Measurements from ENCODE around the gene PTPN6.

Gene PTPN6

GRCh38 chr12:6923003-6923732 lies 28.0 kb upstream of the PTPN6 start:
- no peak for DNase-seq (ENCODE audit: low spot score)

- no peak for DNase-seq (ENCODE audit: low spot score)
Observed at GRCh38 chr12:6923851-6924250, 27.3 kb upstream of the PTPN6 start.

- no peak for DNase-seq (ENCODE audit: low spot score)
Observed at GRCh38 chr12:6925239-6925539, 26.0 kb upstream of the PTPN6 start.

GRCh38 chr12:6925540-6926279 lies 25.4 kb upstream of the PTPN6 start:
- DNase-seq (ENCODE audit: low spot score): no peak

GRCh38 chr12:6927379-6928021 lies 23.7 kb upstream of the PTPN6 start, which contains the start of gene ATN1:
ATN1 (plus strand) TSS chr12:6927959; CDS start chr12:6934002, 6,043 bp downstream.
- no peak for DNase-seq (ENCODE audit: low spot score)

- DNase-seq (ENCODE audit: low spot score): no peak
Observed at GRCh38 chr12:6928022-6928702, 23.0 kb upstream of the PTPN6 start.

DNA sequence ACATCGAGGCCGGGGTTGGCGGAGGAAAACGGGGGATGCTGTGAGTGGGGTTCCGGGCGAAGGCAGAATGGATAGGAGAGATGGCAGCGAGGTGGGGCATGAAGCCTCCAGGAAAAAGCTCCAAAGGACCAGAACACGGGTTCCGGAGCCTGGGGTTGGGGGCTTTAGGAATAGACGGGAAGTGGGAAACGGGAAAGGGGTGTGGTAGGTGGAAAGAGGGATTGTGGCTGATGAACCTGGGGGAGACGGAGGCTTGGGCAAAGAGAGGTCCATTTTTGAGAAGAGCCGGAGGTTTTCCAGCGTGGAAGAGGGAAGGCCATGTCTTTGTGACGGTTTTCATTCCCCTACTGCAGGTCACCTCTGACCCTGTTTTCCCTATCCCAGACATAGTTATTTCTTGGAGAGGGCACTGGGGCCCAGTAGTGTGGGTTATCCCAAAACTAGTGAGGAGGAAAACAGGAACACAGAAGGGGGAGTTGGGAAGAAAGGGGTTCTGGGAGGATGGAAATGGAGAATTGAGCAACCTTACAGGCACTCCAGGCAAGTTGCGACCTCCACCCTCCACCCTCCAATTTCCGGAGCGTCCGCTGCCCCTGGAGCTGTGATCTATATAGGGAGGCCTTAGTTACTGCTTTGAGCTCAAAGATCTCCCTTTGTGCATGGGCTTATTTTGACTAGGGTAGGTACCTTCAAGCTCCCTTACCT lies 22.3 kb upstream of the PTPN6 start:
- no peak for DNase-seq (ENCODE audit: low spot score)

DNA sequence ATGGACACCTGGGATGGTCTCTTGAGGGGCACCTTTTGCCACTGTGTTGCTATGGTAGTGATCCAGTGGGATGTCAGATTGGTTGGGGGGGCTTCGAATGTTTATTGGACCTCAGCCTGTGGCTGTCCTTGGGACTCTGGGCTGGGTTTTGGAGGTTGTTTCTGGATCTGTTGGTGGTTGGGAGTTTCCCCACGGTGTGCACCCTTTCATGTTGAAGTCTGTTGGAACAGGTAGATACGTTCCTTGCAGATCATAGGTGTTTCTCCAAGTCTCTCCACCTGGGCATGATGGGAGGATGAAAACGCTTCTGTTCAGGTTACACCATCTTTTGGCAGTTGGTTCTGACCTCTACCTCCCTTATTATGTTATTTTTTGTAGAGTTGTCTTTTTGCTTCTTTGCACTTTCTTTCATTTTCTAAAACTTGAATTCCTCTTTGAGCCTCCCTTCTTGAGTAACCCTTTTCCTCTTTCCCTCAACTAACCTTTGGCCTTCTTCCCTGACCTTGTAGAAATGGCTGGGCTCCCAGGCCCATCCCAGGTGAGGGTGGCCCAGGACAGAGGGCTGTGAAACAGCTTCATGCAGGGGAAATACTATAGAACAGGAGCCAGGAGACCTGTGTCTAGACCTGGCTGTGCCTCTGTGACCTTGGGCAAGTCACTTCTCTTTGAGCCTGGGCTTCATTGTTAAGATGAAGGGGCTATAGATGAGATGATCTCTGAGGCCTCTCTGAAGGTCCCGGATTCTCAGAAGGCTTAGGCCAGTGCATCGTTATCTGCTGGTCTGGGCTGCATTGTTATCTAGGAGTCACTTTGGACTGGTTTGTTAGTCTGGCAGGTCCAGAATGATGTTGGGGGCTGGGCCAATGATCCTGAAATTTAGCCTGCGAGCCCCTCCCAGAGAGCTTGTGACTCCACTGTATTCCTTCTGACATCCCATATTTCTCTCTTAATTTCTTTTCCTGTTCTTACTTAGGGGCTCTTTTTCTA lies 21.4 kb upstream of the PTPN6 start:
- DNase-seq (ENCODE audit: low spot score): no peak

DNA sequence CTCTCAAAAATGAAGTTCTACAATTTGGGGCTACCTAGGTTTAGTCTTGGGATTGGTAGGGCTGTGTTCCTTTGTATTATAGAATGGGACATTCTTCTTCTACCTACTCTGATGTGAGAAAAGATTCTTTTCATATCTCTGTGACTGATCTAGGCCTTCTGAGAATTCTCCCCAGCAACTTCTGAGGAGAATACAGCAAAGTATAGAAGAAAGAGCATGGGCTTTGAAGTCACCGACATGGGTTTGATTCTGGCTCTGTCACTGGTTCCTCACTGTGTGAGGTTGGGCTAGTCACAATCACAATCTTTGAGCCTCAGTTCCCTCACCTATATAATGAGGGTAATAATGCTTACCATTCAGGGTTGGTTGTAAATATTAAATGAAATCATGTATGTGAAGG lies 18.4 kb upstream of the PTPN6 start:
- DNase-seq (ENCODE audit: low spot score): no peak

GRCh38 chr12:6934110-6934509 lies 17.0 kb upstream of the PTPN6 start:
- no peak for DNase-seq (ENCODE audit: low spot score)

DNA sequence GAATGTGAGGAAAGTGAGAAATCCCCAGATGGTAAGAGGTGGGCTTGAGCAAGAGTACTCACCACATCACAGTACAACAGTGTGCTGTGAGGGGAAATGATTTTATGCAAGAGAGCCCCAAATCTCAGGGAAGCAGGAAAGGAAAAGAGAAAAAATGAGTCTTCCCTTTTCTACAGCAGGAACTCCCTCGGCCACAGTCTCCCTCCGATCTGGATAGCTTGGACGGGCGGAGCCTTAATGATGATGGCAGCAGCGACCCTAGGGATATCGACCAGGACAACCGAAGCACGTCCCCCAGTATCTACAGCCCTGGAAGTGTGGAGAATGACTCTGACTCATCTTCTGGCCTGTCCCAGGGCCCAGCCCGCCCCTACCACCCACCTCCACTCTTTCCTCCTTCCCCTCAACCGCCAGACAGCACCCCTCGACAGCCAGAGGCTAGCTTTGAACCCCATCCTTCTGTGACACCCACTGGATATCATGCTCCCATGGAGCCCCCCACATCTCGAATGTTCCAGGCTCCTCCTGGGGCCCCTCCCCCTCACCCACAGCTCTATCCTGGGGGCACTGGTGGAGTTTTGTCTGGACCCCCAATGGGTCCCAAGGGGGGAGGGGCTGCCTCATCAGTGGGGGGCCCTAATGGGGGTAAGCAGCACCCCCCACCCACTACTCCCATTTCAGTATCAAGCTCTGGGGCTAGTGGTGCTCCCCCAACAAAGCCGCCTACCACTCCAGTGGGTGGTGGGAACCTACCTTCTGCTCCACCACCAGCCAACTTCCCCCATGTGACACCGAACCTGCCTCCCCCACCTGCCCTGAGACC lies 15.6 kb upstream of the PTPN6 start:
- DNase-seq (ENCODE audit: low spot score): no peak

DNA sequence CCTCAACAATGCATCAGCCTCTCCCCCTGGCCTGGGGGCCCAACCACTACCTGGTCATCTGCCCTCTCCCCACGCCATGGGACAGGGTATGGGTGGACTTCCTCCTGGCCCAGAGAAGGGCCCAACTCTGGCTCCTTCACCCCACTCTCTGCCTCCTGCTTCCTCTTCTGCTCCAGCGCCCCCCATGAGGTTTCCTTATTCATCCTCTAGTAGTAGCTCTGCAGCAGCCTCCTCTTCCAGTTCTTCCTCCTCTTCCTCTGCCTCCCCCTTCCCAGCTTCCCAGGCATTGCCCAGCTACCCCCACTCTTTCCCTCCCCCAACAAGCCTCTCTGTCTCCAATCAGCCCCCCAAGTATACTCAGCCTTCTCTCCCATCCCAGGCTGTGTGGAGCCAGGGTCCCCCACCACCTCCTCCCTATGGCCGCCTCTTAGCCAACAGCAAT lies 14.9 kb upstream of the PTPN6 start:
- DNase-seq (ENCODE audit: low spot score): no peak

DNA sequence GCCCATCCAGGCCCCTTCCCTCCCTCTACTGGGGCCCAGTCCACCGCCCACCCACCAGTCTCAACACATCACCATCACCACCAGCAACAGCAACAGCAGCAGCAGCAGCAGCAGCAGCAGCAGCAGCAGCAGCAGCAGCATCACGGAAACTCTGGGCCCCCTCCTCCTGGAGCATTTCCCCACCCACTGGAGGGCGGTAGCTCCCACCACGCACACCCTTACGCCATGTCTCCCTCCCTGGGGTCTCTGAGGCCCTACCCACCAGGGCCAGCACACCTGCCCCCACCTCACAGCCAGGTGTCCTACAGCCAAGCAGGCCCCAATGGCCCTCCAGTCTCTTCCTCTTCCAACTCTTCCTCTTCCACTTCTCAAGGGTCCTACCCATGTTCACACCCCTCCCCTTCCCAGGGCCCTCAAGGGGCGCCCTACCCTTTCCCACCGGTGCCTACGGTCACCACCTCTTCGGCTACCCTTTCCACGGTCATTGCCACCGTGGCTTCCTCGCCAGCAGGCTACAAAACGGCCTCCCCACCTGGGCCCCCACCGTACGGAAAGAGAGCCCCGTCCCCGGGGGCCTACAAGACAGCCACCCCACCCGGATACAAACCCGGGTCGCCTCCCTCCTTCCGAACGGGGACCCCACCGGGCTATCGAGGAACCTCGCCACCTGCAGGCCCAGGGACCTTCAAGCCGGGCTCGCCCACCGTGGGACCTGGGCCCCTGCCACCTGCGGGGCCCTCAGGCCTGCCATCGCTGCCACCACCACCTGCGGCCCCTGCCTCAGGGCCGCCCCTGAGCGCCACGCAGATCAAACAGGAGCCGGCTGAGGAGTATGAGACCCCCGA lies 14.3 kb upstream of the PTPN6 start:
- no peak for DNase-seq (ENCODE audit: low spot score)

DNA sequence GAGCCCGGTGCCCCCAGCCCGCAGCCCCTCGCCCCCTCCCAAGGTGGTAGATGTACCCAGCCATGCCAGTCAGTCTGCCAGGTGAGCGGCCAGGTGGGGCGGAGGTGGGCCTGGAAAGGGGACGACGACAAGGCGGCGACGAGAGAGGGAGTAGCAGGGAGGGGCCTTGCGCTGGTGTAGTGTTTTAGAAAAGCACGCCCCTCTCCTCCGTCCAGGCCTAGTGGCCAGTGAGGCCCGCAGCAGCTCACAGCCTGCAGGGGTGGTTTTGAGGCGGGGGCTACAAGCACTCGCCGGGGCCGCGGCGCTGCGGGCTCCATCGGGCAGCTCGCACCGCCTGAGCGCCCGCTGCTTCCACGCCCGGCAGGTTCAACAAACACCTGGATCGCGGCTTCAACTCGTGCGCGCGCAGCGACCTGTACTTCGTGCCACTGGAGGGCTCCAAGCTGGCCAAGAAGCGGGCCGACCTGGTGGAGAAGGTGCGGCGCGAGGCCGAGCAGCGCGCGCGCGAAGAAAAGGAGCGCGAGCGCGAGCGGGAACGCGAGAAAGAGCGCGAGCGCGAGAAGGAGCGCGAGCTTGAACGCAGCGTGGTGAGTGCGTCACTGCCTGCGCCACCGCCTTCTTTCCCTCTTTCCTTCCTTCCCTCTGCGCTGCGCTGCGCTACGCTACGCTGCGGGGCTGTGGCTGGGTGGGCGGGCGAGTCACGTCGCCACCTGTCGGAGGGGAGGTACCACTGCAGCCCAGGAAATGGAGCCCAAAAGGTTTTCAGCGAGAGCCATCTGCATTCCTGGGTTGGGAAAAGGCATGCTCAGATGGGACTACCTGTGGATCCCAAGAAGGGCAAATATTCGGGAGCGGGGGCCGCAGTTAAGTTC lies 13.4 kb upstream of the PTPN6 start:
- DNase-seq (ENCODE audit: low spot score): peak; percentile 96

DNA sequence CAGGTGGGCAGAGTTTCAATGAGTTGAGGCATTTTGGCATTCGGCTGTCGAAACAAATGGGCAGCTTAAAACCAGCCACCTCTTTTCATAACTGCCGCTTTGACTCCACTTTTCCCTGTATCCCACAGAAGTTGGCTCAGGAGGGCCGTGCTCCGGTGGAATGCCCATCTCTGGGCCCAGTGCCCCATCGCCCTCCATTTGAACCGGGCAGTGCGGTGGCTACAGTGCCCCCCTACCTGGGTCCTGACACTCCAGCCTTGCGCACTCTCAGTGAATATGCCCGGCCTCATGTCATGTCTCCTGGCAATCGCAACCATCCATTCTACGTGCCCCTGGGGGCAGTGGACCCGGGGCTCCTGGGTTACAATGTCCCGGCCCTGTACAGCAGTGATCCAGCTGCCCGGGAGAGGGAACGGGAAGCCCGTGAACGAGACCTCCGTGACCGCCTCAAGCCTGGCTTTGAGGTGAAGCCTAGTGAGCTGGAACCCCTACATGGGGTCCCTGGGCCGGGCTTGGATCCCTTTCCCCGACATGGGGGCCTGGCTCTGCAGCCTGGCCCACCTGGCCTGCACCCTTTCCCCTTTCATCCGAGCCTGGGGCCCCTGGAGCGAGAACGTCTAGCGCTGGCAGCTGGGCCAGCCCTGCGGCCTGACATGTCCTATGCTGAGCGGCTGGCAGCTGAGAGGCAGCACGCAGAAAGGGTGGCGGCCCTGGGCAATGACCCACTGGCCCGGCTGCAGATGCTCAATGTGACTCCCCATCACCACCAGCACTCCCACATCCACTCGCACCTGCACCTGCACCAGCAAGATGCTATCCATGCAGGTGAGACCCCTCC lies 12.6 kb upstream of the PTPN6 start:
- no peak for DNase-seq (ENCODE audit: low spot score)

GRCh38 chr12:6939191-6939540 lies 12.0 kb upstream of the PTPN6 start:
- DNase-seq (ENCODE audit: low spot score): no peak

DNA sequence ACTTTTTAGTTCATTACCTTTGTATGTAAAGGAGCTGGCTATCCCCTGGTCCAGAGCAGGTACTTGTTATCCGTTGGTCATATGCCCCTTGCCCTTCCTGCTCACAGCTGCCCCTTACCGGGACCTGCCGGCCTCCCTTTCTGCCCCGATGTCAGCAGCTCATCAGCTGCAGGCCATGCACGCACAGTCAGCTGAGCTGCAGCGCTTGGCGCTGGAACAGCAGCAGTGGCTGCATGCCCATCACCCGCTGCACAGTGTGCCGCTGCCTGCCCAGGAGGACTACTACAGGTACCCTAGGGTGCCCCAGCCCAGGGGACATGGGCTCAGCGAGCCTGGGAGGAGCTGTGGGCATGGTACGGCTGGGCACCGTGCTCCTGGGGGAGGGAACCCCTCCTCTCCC lies 9.9 kb upstream of the PTPN6 start:
- DNase-seq (ENCODE audit: low spot score): no peak
